NCI-H82 treated with DMSO at 0.1 percent for 48 hours (cell line): ENCODE results near the gene PI4KA.
A peak's percentile ranks its signal among the peaks of the same experiment; 100 is the strongest.
"Not testable (repeated sequence)": the region's sequence is repeated elsewhere in the genome, so short reads cannot be mapped to it uniquely, and the experiment has no call there.

Experiments used
- DNase-seq: peaks from one replicate; lab custom pipeline; 2025; ENCODE audit not compliant: unreplicated experiment; lab: John Stamatoyannopoulos, UW

Gene PI4KA

GRCh38 chr22:20732431-20732830 is 126.2 kb downstream of the PI4KA start:
- DNase-seq, result not testable (repeated sequence)

DNA sequence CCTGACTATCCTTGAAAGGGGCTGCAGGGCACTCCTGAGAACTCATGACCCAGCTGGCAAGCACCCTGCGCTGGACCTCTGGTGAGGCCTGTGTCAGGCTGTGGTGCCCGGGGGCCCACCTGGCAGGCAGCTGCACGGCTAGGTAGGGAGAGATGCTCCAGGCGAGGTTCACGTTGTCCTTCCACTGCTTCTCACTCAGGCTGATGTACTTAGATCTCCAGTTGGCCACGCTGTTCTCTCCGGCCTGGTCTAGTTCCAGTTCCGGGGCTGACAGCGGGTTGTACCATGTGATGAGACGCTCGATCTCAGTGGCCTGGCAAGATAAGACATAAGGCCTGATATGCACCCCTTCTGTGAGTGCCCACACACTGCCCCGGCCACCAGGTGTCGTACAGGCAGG is 129.4 kb downstream of the PI4KA start:
- DNase-seq, result no peak

- DNase-seq, result no peak
Observed at GRCh38 chr22:20728523-20729190, 130.0 kb downstream of the PI4KA start.

GRCh38 chr22:20727118-20728015 is 131.2 kb downstream of the PI4KA start:
- DNase-seq, result no peak

- DNase-seq, result no peak
Observed at GRCh38 chr22:20725987-20726558, 132.5 kb downstream of the PI4KA start.

GRCh38 chr22:20724676-20725454 is 133.7 kb downstream of the PI4KA start:
- no peak for DNase-seq

DNA sequence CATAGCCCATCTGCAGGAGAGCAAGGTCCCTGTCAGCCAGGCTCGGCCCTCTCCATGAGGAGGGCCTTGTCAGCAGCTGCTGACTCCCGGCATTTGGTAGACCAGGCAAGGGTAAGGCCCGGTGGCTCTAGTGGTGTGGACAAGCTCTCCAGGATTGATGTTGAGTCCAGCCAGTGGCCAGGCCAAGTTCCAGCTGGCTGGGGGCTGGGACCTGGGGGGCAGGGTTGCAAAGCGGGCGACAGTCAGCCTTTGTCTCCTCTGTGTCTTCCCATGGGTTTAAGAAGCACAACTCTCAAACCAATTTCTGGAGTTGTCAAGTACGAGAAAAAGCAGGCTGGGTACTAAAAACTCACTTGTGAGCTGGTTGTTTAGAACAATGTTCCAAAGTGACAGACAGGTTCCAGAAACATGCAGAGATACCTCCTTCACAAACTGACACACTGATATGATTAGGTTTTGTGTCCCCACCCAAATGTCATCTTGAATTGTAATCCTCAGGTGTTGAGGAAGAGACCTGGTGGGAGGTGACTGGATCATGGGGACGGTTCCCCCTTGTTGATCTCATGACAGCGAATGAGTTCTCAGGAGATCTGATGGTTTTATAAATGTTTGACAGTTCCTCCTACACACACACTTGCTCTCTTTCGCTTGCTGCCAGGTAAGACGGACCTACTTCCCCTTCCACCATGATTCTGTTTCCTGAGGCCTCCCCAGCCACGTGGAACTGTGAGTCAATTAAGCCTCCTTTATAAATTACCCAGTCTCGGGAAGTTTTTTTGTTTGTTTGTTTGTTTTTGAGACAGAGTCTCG is 137.0 kb downstream of the PI4KA start:
- DNase-seq, result no peak

- no peak for DNase-seq
Observed at GRCh38 chr22:20720692-20721408, 137.8 kb downstream of the PI4KA start.

- peak; percentile 6 for DNase-seq
Observed at GRCh38 chr22:20718727-20719126, 139.9 kb downstream of the PI4KA start.

- not testable (repeated sequence) for DNase-seq
Observed at GRCh38 chr22:20717981-20718380, 140.6 kb downstream of the PI4KA start.

GRCh38 chr22:20717213-20717866 is 141.3 kb downstream of the PI4KA start:
- DNase-seq, result not testable (repeated sequence)

DNA sequence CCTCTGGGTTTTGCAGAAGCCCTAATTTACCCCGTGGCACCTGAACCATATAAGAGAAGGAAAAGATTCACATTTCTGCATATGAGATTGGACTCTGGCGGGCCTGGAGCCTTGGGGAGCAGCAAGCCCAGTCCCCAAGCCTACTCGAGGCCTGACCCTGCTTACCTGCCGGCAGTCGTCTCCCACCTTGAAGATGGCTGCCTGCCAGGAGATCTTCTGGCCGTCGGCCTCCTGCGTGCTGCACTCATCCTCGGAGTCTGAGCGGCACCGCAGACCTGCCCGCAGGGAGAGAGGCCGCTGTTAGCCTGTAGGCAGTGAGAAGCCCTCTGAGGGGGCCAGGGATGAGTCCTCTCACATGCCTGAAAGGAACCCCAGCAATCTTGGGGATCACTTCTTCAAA is 145.5 kb downstream of the PI4KA start:
- DNase-seq, result not testable (repeated sequence)

DNA sequence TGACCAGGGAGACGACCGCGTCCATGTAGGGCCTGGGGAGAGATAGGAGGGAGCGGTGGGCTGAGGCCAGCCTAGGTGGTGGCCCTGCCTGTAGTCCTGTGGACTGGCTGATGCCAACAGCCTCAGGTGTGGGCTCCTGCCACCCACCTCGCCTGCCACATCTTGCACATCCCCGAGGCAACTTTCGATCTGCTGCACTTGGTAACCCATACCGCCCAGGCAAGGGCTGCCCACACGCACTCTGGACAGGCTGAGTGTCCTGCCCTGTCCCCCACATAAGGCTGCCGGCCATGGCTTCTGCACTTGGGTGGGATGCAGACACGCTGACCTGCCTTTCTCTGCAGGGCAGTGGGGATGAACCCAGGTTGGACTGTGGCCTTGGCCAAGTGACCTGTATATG is 148.6 kb downstream of the PI4KA start:
- not testable (repeated sequence) for DNase-seq

DNA sequence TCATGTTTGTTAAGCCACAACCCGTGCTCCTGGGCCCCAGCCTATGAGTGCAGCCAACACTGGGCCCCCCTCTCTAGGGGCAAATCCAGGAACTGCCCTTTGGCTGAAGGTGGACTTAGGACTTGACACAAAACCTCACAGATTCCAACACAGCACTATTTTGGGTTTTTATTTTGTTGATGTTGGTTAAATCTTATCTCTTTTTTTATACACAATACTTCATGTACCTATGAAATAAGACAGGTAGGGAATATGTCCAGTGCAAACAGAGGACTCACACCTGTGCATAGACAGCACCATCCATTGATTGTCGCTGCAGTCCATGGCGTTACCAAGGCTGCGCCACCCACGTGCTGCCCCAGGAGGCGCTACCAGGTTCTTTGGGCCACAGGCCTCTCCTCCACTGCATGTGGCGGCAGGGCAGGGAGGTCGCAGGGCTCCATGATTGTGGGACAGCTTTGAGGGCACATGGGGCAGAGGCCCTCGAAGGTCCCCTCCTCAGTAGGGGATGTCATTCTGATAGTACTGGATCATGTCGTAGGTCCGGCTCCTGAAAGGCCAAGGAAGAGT is 151.0 kb downstream of the PI4KA start:
- DNase-seq, result not testable (repeated sequence)

- DNase-seq, result not testable (repeated sequence)
Observed at GRCh38 chr22:20703816-20704609, 154.6 kb downstream of the PI4KA start.

- DNase-seq, result not testable (repeated sequence)
Observed at GRCh38 chr22:20703414-20703806, 155.2 kb downstream of the PI4KA start.

GRCh38 chr22:20702546-20703413 is 155.8 kb downstream of the PI4KA start:
- peak; percentile 69 for DNase-seq
